Measurements from ENCODE around the gene FGF22. TPM values are rescaled to one million over a fixed set of nuclear protein-coding genes. Genes with fewer than 3 reads are reported as not detected.
"Not testable (repeated sequence)": the region's sequence is repeated elsewhere in the genome, so short reads cannot be mapped to it uniquely, and the experiment has no call there.

Gene FGF22
- total RNA-seq, 1 experiment from 2014 or later, result not detected

DNA sequence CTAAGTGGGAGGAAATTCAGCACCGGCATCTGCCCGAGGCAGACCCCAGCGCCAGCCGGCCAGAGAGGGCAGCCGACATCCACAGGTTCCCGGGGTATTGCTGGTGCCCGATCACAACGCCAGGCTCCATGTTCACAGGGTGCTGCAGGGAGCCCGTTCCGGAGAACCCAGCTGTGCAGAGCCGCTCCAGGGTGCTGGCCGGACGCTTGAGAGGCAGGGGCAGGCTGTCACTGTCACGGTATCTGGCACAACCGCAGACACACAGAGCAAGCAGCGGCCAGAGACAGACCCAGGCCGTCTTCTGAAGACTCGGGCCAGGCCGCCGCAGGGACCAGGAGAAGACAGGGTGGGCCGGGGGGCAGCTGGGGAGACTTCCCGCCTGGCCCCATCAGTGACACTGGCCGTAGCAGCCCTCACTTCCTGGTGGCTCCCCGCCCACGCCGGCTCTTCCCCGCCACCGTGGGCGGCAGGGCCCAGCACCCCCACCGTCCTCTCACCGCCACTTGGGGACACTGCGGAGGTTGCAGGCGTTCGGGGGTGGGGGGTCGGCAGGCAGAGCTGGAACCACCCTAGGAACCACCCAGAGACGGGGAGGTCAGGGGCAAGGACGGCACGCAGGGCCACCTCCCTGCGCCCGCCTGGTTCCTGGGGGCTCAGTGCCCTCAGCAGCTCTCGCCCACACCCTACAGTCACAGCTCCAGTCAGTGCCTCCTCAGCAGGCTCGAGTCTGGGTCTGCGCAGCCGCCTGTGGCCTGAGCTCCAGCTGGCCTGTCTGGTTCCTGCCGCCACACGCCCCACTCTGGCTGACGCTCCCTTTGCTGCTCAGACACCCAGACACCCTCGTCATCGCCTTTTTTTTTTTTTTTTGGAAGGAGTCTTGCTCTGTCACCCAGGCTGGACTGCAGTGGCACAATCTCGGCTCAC lies 19.5 kb downstream of the FGF22 start:
- DNase-seq (ENCODE audit: low read depth), result no peak

DNA sequence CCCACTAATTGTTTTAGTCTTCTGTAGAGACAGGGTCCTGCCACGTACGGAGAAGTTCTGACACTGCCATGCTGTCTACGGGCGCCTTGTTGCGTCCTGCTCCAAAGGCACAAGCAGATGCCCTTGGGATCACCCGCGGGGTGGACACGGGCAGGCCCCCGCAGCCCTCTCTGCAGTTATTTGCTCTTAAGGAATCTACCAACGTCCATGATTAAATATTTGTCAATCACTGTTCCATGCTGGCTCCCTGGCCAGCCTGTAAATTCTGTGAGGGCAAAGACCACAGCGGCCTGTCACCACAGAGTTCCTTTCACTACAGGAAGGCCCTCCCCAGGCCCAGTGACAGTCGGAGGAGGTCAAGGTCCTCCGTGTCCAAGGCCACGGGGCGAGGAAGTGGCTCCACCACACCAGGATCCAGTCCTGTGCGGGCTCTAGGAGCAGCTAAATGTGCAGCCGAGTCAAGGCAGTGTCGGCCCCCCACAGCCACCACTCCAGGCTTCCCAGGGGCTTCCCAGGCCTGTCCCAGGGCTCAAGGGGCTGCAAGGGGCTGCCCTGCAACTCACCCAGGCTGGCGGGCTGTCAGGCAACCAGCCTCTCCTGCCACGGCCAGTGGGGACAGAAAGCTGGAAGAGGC lies 21.2 kb downstream of the FGF22 start:
- no peak for DNase-seq (ENCODE audit: low read depth)

DNA sequence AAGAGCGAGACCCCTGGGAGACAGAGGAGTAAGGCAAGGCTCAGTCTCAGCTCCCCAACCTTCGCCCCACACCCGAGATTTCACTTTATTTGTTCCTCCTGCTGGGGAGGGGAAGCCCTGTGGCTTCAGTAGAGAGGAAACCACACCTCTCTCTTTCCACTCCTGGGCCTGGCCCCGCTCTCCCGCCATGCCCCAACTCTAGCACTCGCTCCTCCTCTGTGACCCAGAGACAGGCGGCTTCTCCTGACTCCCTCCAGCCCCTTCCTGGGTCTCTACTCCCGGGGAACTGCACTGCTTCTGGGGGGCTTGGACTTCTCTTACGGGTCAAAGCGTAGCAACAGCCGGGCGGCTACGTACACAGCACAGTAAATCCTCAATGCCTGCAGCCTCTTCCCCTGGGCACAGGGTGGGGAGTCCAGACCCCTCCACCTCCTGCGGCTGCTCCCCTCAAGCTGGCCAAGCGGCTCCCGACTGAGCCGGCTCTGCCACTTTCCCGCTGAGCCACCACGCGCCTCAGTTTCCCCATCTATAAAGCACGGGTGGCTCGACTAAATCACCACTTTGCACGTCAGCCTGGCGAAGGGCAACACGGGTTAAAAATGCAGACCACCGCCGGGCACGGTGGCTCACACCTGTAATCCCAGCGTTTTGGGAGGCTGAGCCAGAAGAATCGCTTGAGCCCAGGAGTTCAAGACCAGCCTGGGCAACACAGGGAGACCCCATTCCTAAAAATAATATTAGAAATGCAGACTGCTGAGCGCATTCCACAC lies 21.9 kb downstream of the FGF22 start:
- no peak for DNase-seq (ENCODE audit: low read depth)

DNA sequence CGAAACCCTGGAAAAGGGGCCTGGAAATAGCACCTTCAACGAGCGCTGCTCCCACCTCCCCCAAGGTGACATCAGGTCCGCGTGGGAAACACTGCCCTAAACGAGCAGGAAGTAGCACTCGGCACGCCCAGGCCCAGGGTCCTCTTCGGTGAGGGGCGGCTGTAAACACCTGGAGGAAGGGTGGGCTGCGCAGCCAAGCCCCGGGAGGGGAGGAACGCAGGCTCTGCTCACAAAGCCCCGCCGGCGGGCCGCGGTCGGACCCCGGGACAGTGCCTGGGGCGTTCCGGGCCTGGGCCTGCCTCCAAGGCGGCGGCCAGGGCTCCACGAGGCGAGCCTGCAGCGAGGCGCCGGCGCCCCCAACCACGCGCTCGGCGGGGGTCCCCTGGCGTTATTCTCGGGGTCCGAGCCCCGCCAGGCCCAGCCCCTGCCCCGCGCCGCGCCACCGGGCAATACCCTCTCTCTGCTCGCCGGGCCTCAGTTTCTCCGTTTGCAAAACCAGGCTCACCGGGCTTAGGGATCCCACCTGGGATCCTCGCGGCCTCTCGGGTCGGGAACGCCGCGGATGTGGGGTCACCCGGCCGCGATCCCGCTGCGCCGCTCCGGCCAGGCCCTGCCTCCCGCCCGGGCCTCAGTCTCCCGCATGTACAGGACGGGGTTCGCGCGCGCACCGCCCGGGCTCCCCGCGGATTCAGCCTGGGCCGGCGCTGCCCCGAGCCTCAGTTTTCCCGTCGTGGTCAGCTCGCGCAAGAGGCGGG lies 22.7 kb downstream of the FGF22 start:
- peak; percentile 76 for DNase-seq (ENCODE audit: low read depth)

DNA sequence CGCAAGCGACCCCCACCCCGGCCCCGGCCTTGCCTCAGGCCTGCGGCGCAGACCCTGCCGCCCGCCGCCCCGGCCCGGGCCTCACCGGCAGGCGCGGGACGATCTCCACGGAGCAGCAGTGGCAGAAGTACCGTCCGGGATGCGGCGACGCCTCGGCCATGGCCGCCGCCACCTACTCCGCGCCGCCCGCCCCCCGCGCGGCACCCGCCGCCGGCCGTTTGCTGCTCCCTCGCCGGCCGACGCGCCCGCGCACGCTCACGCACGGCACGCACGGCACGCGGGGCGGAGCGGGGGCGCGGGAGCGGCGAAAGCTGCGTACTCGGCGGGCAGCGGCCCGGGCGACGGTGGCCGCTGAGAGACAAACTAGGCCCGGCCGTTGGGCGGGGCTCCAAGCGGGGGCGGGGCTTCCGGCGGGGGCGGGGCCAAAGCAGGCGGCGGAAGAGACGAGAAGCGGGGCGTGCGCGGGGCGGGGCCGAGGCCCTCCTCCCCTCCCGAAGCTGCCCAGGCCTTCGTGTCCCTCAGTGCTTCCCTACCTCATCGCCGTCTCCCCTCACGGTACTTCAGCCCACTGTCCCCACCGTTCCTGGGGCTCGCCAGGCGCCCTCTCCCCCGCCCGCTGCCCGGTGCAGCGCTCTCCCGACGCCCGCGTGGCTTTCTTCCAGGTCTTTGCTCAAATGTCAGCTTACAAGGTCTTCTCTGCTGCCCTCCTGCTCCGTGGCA lies 23.4 kb downstream of the FGF22 start, which contains the start of gene RNF126:
RNF126 (minus strand) TSS at position 253 of the 720 bp plus-strand sequence; CDS start at position 160, 93 bp downstream.
- DNase-seq (ENCODE audit: low read depth), result peak; percentile 95

DNA sequence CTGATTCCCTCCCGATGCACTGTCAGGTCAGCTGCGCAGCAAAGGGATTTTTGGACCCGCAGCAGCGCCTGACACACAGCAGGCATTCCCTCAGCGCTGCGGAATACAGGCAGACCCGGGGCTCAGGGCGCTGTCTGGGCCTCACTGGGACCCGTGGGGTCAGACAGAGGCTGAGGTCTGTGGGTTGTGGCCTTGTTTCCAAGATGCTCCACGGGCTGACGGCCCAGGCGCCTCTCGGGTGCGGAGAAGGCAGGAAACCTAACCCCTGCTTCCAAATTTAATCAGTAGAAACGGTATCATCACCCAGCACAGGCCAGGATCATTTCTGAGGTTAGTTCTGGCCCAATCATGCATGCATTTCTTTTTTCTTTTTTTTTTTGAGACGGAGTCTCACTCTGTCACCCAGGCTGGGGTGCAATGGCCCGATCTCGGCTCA lies 24.0 kb downstream of the FGF22 start:
- no peak for DNase-seq (ENCODE audit: low read depth)

DNA sequence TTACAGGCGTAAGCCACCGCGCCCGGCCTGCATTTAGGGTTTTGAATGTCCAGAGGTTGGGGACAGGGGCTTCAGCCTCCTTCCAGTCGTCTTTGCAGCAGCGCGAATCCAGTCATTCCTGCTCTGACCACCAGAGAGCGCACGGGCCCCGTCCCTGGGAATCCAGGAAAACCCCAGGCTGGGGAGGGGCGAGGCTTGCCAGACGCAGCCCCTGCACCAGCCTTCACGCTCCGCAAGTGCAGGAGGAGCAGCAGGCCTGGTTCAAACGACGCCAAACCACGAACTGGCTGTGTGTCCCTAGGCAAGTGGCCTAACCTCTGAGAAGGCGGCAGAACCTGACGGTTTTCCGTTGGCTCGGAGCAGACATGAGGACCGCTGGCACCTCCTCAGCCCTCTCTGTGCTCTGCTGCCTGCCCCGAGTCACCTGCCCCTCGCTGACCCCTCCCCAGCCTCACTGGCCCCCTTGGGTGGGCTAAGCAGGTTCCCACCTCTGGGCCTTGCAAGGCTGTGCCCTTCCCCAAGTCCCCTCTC lies 25.3 kb downstream of the FGF22 start:
- DNase-seq (ENCODE audit: low read depth), result peak; percentile 82

DNA sequence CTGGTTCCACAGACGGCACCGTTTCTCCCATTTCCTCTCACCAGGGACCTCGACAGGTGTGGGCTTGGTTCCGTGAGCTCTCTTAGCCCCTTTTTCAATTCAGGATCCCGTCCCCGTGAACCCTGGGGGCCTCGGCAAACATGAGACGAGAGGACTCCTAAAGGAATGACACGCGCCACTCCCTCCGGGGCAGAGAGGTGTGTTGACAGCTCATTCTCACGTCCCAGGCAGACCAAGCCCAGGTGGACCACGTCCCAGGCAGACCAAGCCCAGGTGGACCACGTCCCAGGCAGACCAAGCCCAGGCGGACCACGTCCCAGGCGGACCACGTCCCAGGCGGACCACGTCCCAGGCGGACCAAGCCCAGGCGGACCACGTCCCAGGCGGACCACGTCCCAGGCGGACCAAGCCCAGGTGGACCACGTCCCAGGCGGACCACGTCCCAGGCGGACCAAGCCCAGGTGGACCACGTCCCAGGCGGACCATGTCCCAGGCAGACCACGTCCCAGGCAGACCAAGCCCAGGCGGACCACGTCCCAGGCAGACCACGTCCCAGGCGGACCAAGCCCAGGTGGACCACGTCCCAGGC lies 27.4 kb downstream of the FGF22 start:
- not testable (repeated sequence) for DNase-seq (ENCODE audit: low read depth)

DNA sequence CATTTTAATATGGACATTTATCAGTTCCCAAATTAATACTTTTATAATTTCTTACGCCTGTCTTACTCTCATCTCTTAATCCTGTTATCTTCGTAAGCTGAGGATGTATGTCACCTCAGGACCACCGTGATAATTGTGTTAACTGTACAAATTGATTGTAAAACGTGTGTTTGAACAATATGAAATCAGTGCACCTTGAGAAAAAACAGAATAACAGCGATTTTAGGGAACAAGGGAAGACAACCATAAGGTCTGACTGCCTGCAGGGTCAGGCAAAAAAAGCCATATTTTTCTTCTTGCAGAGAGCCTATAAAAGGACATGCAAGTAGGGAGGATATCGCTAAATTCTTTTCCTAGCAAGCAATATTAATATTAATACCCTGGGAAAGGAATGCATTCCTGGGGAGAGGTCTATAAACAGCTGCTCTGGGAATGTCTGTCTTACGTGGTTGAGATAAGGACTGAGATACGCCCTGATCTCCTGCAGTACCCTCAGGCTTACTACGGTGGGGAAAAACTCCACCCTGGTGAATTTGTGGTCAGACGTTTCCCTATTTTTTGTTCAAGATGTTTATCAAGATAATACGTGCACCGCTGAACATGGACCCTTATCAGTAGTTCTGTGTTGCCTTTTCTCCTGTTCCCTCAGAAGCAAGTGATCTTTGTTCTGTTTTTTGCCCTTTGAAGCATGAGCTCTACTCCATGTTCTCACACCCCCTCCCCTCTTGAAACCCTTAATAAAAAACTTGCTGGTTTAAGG lies 29.2 kb downstream of the FGF22 start:
- not testable (repeated sequence) for DNase-seq (ENCODE audit: low read depth)

DNA sequence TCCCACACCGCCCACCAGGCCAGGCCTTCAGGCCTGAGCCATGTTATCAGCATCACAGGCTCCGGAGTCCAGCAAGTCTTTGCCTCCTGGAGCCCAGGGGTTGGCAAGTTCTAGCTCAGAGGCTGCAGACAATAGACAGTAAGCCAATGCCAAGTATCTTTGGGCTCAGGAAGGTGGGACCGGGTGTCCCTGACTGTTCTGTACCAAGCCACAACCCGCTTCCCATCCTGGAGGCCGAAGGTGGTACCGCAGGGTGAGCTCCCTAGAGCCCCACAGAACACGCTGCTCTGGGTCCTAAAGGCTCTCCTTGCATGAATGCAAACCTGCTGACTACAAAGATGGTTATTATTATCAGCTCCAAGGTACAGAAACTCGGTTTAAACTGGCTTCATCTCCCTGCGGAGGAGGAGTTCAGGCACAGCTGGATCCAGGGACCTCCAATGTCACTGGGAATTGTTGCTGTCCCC lies 31.0 kb downstream of the FGF22 start:
- no peak for DNase-seq (ENCODE audit: low read depth)

DNA sequence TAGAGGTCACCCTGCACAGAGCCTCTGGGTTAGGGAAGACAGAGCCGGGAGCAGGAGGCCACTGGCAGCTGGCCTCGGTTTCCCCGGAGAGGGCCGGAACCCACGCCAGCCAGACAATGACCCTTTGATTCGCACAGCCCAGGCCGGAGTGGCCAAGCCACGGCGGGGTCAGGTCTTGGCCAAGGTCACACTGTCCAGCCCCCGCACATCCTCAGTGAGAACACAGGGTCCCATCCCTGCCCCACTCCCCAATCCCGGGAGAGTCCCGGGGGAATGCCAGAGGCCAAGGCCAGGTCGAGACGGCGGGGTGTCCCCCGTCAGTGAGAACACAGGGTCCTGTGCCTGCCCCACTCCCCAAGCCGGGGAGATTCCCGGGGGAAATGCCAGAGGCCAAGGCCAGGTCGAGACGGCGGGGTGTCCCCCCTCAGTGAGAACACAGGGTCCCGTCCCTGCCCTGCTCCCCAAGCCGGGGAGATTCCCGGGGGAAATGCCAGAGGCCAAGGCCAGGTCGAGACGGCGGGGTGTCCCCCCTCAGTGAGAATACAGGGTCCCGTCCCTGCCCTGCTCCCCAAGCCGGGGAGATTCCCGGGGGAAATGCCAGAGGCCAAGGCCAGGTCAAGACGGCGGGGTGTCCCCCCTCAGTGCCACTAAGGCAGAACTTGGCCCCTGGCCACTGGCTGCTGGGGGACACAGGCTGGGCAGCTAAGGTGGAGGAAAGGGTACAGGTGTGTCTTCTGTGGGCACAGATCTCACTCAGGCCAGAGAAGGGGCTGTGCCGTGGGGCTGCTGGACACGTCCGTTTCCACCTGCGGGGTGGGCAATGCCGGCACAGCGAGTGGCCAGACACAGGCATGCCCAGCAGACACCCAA lies 34.8 kb downstream of the FGF22 start:
- no peak for DNase-seq (ENCODE audit: low read depth)

DNA sequence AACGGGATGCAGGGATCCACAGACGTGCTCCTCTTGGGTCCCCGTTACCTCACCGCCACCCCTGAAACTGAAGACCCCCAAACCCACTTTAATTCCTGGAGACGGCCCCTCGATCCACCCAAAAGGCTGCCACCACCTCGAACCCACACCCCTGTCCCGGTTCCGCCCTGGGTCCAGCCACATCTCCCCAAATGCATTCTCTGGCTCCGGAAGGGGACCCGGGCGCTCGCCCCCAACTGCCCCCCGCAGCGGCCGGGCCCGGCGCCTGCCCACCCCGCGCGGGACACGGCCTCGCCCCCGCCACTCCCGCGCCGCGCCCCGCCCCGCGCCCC lies 36.3 kb downstream of the FGF22 start:
- DNase-seq (ENCODE audit: low read depth), result no peak

DNA sequence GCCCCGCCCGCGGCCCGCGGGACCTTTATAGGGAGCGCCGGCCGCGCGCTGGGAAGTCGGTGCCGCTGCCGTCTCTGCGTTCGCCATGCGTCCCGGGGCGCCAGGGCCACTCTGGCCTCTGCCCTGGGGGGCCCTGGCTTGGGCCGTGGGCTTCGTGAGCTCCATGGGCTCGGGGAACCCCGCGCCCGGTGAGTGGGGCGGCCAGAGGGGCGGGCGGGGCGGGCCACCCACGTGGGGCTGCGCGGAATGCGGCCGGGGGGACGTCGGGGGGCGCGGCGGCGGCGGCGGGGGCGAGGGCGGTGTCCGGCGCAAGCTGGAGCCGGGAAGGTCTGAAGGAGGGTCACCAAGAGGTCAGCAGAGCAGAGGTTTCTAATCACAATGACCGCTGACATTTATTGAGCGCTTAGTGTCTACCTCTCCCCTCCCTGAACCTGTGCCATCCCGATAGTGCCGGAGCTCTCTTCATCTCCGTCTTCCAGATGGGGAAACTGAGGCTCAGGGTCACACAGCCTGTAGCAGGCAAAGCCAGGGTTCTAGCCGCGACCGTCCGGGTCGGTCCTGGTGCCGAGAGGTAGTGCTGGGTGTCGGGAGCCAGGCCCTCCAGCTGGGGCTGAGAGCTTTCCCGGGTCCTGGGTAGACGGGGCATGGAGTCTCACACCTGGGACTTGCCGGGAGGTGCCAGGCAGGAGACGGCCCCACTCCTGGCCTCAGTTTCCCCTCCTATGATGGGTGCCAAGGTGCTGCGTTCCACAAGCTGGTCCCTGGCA lies 36.8 kb downstream of the FGF22 start, which contains the start of gene FSTL3:
FSTL3 (plus strand) TSS at position 54 of the 767 bp plus-strand sequence; CDS start at position 86, 32 bp downstream.
- DNase-seq (ENCODE audit: low read depth), result peak; percentile 49

DNA sequence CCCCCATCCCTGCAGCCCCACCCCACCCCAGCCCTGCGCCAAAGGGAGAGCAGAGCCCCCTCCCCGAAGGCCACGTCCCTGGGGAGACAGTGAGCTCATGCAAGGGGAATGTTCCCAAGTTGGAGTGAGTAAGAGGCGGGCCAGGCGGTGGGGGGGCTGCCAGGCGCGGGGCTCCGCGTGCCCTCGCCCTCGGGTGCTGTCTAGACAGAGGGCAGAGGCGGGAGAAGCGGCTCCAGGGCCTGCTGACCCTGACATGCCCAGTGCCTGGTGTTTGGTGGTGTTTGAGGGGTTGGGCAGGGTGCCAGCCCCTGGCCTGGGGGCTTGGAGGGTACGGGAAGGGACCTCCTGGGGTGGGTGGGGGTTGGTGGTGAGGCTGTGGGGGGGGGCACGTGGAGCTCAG lies 37.5 kb downstream of the FGF22 start:
- peak; percentile 95 for DNase-seq (ENCODE audit: low read depth)

DNA sequence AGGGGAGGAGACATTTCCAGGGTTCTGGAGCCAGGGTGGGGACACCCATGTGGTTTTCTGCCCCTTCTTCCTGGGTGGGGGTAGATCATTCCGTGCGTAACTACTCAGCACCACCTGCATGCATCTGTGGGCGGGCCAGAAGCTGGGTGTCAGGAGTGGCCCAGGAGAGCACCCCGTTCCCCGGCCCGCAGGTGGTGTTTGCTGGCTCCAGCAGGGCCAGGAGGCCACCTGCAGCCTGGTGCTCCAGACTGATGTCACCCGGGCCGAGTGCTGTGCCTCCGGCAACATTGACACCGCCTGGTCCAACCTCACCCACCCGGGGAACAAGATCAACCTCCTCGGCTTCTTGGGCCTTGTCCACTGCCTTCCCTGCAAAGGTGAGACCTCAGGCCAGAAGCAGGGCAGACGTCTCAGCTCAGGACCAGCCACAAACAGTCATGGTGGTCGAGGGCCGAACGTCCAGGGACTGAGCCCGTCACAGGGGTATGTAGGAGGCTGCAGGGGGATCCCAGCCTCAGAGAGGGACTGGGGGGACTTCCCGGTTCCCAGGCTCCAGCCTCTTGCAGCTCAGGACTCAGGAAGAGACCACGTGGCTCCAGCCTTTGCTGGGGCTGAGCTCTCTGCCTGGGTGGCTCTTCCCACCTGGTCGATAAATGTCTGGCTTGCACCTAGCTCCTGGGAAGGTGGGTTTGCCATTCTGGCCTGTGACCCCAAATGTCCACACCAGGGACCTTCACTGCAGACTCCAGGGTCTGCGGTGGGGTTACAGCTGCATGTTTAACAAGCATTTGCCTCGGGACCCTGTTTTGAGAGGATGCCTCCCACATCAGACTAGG lies 38.1 kb downstream of the FGF22 start:
- no peak for DNase-seq (ENCODE audit: low read depth)

DNA sequence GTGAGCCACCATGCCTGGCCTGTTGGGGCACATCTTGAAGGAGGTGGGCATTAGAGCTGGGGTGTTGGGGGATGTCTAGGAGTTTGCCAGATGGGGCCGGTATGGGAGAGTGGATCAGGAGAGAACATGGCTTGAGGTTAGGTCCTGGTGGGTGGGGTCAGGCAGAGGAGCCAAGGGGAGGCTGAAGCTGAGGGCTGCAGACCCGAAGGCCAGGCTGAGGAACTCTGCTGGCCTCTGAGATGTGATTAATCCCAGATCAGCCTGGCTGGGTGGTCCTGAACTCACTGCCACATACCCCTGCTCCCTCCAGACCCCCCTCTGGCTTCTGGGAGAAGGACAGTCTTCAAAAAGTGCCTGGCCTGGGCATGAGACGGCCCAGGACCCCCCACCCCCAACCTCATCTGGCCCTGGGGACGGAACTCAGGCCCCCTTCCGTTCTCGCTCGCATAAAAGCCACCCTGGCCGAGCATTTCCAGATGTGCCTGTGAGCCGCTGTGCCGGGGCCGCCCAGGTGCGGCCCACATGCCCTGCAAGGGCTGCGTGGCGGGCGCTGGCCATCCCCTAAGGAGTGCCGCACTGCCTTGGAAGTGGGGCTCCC lies 39.2 kb downstream of the FGF22 start:
- DNase-seq (ENCODE audit: low read depth), result no peak

Data from Daoy (cell line).